Activated naive CD8-positive, alpha-beta T cell treated with anti-CD3 and anti-CD28 coated beads for 36 hours (primary cell): ENCODE results near the gene SNX18. TPM values are rescaled to one million over a fixed set of nuclear protein-coding genes. Genes with fewer than 3 reads are reported as not detected.
A peak's percentile ranks its signal among the peaks of the same experiment; 100 is the strongest.

Experiments used
- DNase-seq: peaks from one replicate; pipeline ENCODE4 v3.0.0; 2021
- H3K27ac Mint-ChIP-seq: one replicate; pipeline ENCODE4 v1.8.0; 2022; ENCODE audit warnings: mild to moderate bottlenecking, moderate library complexity, mixed read lengths
- H3K27me3 Mint-ChIP-seq: one replicate; pipeline ENCODE4 v1.8.0; 2022; ENCODE audit warnings: mild to moderate bottlenecking, mixed read lengths
- H3K36me3 Mint-ChIP-seq: one replicate; pipeline ENCODE4 v1.8.0; 2021; ENCODE audit warnings: mild to moderate bottlenecking, mixed read lengths
- H3K4me1 Mint-ChIP-seq: one replicate; pipeline ENCODE4 v1.8.0; 2021; ENCODE audit warnings: mixed read lengths
- H3K4me3 Mint-ChIP-seq: one replicate; pipeline ENCODE4 v1.8.0; 2022; ENCODE audit warnings: mild to moderate bottlenecking, moderate library complexity, mixed read lengths
- H3K9me3 Mint-ChIP-seq: one replicate; pipeline ENCODE4 v1.8.0; 2022; ENCODE audit warnings: mixed read lengths
- total RNA-seq, 2 experiments: library from RNA; stranded (reverse); gene quantifications; one replicate each; pipeline ENCODE4 v1.2.3, GENCODE V29; 2021

The SNX18 gene
- total RNA-seq, 2 experiments from 2014 or later = 7.4 to 7.6 TPM

- Mint-ChIP-seq H3K4me3 (no peak overlapping the region), H3K4me1 (peaks cover 26% of the 10 kb centered on the region), H3K36me3 (peaks cover 5% of the 10 kb centered on the region), H3K9me3 (no peaks in the 10 kb centered on the region), H3K27ac (no peak overlapping the region), H3K27me3 (peaks cover 5% of the 10 kb centered on the region)
- no peak for DNase-seq
These were observed 1.9 kb upstream of the SNX18 start for GRCh38 chr5:54515634-54516033.

- Mint-ChIP-seq H3K9me3 (no peaks in the 10 kb centered on the region), H3K27ac (no peak overlapping the region)
These were observed 1.4 kb upstream of the SNX18 start for GRCh38 chr5:54516051-54516655.

GRCh38 chr5:54517174-54517511 lies 416 bp upstream of the SNX18 start:
- no peak for DNase-seq
- no peaks in the 10 kb centered on the region for H3K9me3 Mint-ChIP-seq
- H3K4me1 Mint-ChIP-seq = peaks cover 39% of the 10 kb centered on the region
- peak overlapping the region; percentile 48 for H3K4me3 Mint-ChIP-seq
- H3K27ac Mint-ChIP-seq = no peak overlapping the region
- H3K27me3 Mint-ChIP-seq = peaks cover 5% of the 10 kb centered on the region
- peaks cover 5% of the 10 kb centered on the region for H3K36me3 Mint-ChIP-seq

More at GRCh38 chr5:54516051-54516655, 1.4 kb upstream of the SNX18 start:
- Mint-ChIP-seq H3K27me3 (peaks cover 5% of the 10 kb centered on the region), H3K4me1 (peaks cover 32% of the 10 kb centered on the region), H3K36me3 (peaks cover 5% of the 10 kb centered on the region), H3K4me3 (no peak overlapping the region)
- no peak for DNase-seq

- Mint-ChIP-seq H3K4me1 (peaks cover 47% of the 10 kb centered on the region), H3K36me3 (peaks cover 5% of the 10 kb centered on the region), H3K4me3 (peak overlapping the region; percentile 77), H3K9me3 (no peaks in the 10 kb centered on the region), H3K27ac (no peak overlapping the region), H3K27me3 (no peaks in the 10 kb centered on the region)
- peak; percentile 72 for DNase-seq
These were observed 723 bp downstream of the SNX18 start for GRCh38 chr5:54518146-54518817.

GRCh38 chr5:54518818-54519508 lies 1.4 kb downstream of the SNX18 start:
- Mint-ChIP-seq H3K4me1 (peaks cover 51% of the 10 kb centered on the region), H3K27ac (no peak overlapping the region), H3K4me3 (peak overlapping the region; percentile 77), H3K9me3 (no peaks in the 10 kb centered on the region), H3K27me3 (no peaks in the 10 kb centered on the region), H3K36me3 (peaks cover 5% of the 10 kb centered on the region)
- DNase-seq = no peak

- Mint-ChIP-seq H3K36me3 (peaks cover 5% of the 10 kb centered on the region), H3K4me3 (peak overlapping the region; percentile 77), H3K27ac (peak overlapping the region; percentile 25), H3K9me3 (no peaks in the 10 kb centered on the region), H3K4me1 (peaks cover 51% of the 10 kb centered on the region), H3K27me3 (no peaks in the 10 kb centered on the region)
- no peak for DNase-seq
These were observed 1.9 kb downstream of the SNX18 start for GRCh38 chr5:54519509-54519876.

GRCh38 chr5:54520438-54520846 lies 2.9 kb downstream of the SNX18 start:
- H3K4me1 Mint-ChIP-seq = peaks cover 53% of the 10 kb centered on the region
- peak overlapping the region; percentile 77 for H3K4me3 Mint-ChIP-seq
- H3K36me3 Mint-ChIP-seq = peaks cover 5% of the 10 kb centered on the region
- H3K27ac Mint-ChIP-seq = no peak overlapping the region
- no peaks in the 10 kb centered on the region for H3K27me3 Mint-ChIP-seq
- no peak for DNase-seq
- no peaks in the 10 kb centered on the region for H3K9me3 Mint-ChIP-seq

GRCh38 chr5:54520940-54521339 lies 3.4 kb downstream of the SNX18 start:
- Mint-ChIP-seq H3K9me3 (no peaks in the 10 kb centered on the region), H3K4me1 (peaks cover 58% of the 10 kb centered on the region), H3K27ac (no peak overlapping the region), H3K36me3 (peaks cover 5% of the 10 kb centered on the region), H3K4me3 (peak overlapping the region; percentile 77), H3K27me3 (no peaks in the 10 kb centered on the region)
- DNase-seq = no peak

GRCh38 chr5:54521856-54522479 lies 4.4 kb downstream of the SNX18 start:
- Mint-ChIP-seq H3K27ac (no peak overlapping the region), H3K36me3 (peaks cover 5% of the 10 kb centered on the region), H3K9me3 (no peaks in the 10 kb centered on the region), H3K4me3 (no peak overlapping the region), H3K27me3 (no peaks in the 10 kb centered on the region), H3K4me1 (peaks cover 55% of the 10 kb centered on the region)
- no peak for DNase-seq

GRCh38 chr5:54523534-54523933 lies 6.0 kb downstream of the SNX18 start:
- Mint-ChIP-seq H3K36me3 (peaks cover 5% of the 10 kb centered on the region), H3K4me3 (no peak overlapping the region), H3K27me3 (no peaks in the 10 kb centered on the region), H3K9me3 (no peaks in the 10 kb centered on the region), H3K27ac (no peak overlapping the region), H3K4me1 (peaks cover 52% of the 10 kb centered on the region)
- no peak for DNase-seq

GRCh38 chr5:54524082-54524481 lies 6.5 kb downstream of the SNX18 start:
- H3K36me3 Mint-ChIP-seq = peaks cover 3% of the 10 kb centered on the region
- H3K4me1 Mint-ChIP-seq = peaks cover 47% of the 10 kb centered on the region
- no peak for DNase-seq
- no peaks in the 10 kb centered on the region for H3K9me3 Mint-ChIP-seq
- no peak overlapping the region for H3K4me3 Mint-ChIP-seq
- H3K27me3 Mint-ChIP-seq = no peaks in the 10 kb centered on the region
- H3K27ac Mint-ChIP-seq = no peak overlapping the region

- H3K27me3 Mint-ChIP-seq = no peaks in the 10 kb centered on the region
- H3K9me3 Mint-ChIP-seq = no peaks in the 10 kb centered on the region
- H3K36me3 Mint-ChIP-seq = peaks cover under 1% of the 10 kb centered on the region
- DNase-seq = no peak
- H3K4me1 Mint-ChIP-seq = peaks cover 40% of the 10 kb centered on the region
- no peak overlapping the region for H3K27ac Mint-ChIP-seq
- no peak overlapping the region for H3K4me3 Mint-ChIP-seq
These were observed 7.1 kb downstream of the SNX18 start for GRCh38 chr5:54524704-54525103.

GRCh38 chr5:54525261-54525660 lies 7.7 kb downstream of the SNX18 start:
- H3K9me3 Mint-ChIP-seq = no peaks in the 10 kb centered on the region
- no peak for DNase-seq
- no peak overlapping the region for H3K4me3 Mint-ChIP-seq
- peaks cover 37% of the 10 kb centered on the region for H3K4me1 Mint-ChIP-seq
- no peak overlapping the region for H3K27ac Mint-ChIP-seq
- H3K27me3 Mint-ChIP-seq = no peaks in the 10 kb centered on the region
- H3K36me3 Mint-ChIP-seq = no peaks in the 10 kb centered on the region

- peaks cover 34% of the 10 kb centered on the region for H3K4me1 Mint-ChIP-seq
- H3K4me3 Mint-ChIP-seq = no peak overlapping the region
These were observed 8.1 kb downstream of the SNX18 start for GRCh38 chr5:54525692-54526091.

GRCh38 chr5:54526604-54527288 lies 9.2 kb downstream of the SNX18 start:
- no peak for DNase-seq
- H3K27ac Mint-ChIP-seq = no peak overlapping the region
- H3K4me1 Mint-ChIP-seq = peaks cover 35% of the 10 kb centered on the region
- no peaks in the 10 kb centered on the region for H3K27me3 Mint-ChIP-seq
- no peak overlapping the region for H3K4me3 Mint-ChIP-seq
- no peaks in the 10 kb centered on the region for H3K9me3 Mint-ChIP-seq
- H3K36me3 Mint-ChIP-seq = peaks cover 2% of the 10 kb centered on the region

More at GRCh38 chr5:54525692-54526091, 8.1 kb downstream of the SNX18 start:
- Mint-ChIP-seq H3K36me3 (no peaks in the 10 kb centered on the region), H3K27ac (no peak overlapping the region), H3K9me3 (no peaks in the 10 kb centered on the region), H3K27me3 (no peaks in the 10 kb centered on the region)
- DNase-seq = no peak
